OCI-LY3 (cell line): ENCODE data around the gene FAM210B.

Source experiments
- CTCF ChIP-seq: fragments of 200-600, 300-600 bp; sonication (generic); IDR thresholded peaks from 2 replicates; pipeline ENCODE4 v1.5.1; 2014; ENCODE audit warnings: antibody characterized with exemption, low read length, low read depth
- EZH2phosphoT487 ChIP-seq: fragments of 200-600 bp; shearing (Covaris generic); IDR thresholded peaks from 2 replicates; pipeline ENCODE4 v1.6.1; 2018; ENCODE audit warnings: antibody characterized with exemption, mixed run types, low read depth

GRCh38 chr20:56361900-56362299, 3.1 kb downstream of the FAM210B start:
- TF ChIP-seq CTCF (no peak), EZH2phosphoT487 (no peak)
